HEK293 (cell line): Measurements from ENCODE around the gene SFMBT2.

Source experiments
- CTCF ChIA-PET: fragments of 350-600 bp; formaldehyde crosslinking; extraction: SDS; loops from one replicate; lab custom pipeline; 2021; ENCODE audit warnings: antibody characterized with exemption; lab: Yijun Ruan, JAX
- POLR2A ChIA-PET: fragments of 300-600 bp; formaldehyde crosslinking; extraction: SDS; loops from one replicate; lab custom pipeline; 2020; ENCODE audit warnings: antibody characterized with exemption, inconsistent platforms; lab: Yijun Ruan, JAX
- H3K27ac ChIP-seq: fragments of 200-500 bp; sonication (Bioruptor generic); 2 replicates; pipeline ENCODE4 v1.5.1; 2014; ENCODE audit warnings: low read depth, low read length, control low read depth, inconsistent platforms; ENCODE audit errors: extremely low read depth
- H3K36me3 ChIP-seq, 2 experiments: fragments of 200-500 bp in 1 of 2; sonication (Bioruptor generic) in 1 of 2; 1 replicate in 1 of 2; 2 replicates in 1 of 2; pipeline ENCODE4 v1.5.1; 2014 to 2017; ENCODE audit warnings: inconsistent platforms in 2 of 2, low read length in 2 of 2; ENCODE audit not compliant: control insufficient read depth in 2 of 2, insufficient read depth in 1 of 2
- H3K4me1 ChIP-seq: fragments of 200-500 bp; sonication (Bioruptor generic); 2 replicates; pipeline ENCODE4 v1.5.1; 2014; ENCODE audit warnings: mild to moderate bottlenecking, low read length, inconsistent platforms; ENCODE audit not compliant: control insufficient read depth, insufficient read depth
- H3K4me3 ChIP-seq: 2 replicates; pipeline ENCODE4 v1.5.1; 2011; ENCODE audit warnings: low read depth, mild to moderate bottlenecking, control low read depth, low read length, moderate library complexity
- H3K9me3 ChIP-seq: fragments of 200-500 bp; sonication (Bioruptor generic); 2 replicates; pipeline ENCODE4 v1.5.1; 2014; ENCODE audit warnings: low read depth, low read length, inconsistent platforms; ENCODE audit not compliant: control insufficient read depth, insufficient read depth
- ATF2 ChIP-seq: fragments of 450-650 bp; formaldehyde crosslinking; IDR thresholded peaks from 2 replicates; pipeline ENCODE4 v1.5.1; 2016; ENCODE audit warnings: missing biosample characterization, missing genetic modification characterization, low read depth
- BCL6B ChIP-seq: fragments of 450-650 bp; formaldehyde crosslinking; IDR thresholded peaks from 2 replicates; pipeline ENCODE4 v1.5.1; 2017; ENCODE audit warnings: missing biosample characterization, missing genetic modification characterization
- CTCF ChIP-seq: fragments of 450-650 bp; formaldehyde crosslinking; IDR thresholded peaks from 2 replicates; pipeline ENCODE4 v1.5.1; 2016; ENCODE audit warnings: missing biosample characterization, missing genetic modification characterization
- PRDM6 ChIP-seq: fragments of 450-650 bp; formaldehyde crosslinking; IDR thresholded peaks from 2 replicates; pipeline ENCODE4 v1.5.1; 2017; ENCODE audit warnings: missing biosample characterization, missing genetic modification characterization
- SCRT1 ChIP-seq: fragments of 450-650 bp; formaldehyde crosslinking; IDR thresholded peaks from 2 replicates; pipeline ENCODE4 v1.5.1; 2016; ENCODE audit warnings: missing biosample characterization, missing genetic modification characterization, borderline replicate concordance
- ZBTB21 ChIP-seq: fragments of 450-650 bp; formaldehyde crosslinking; IDR thresholded peaks from 2 replicates; pipeline ENCODE4 v1.5.1; 2017; ENCODE audit warnings: missing biosample characterization, missing genetic modification characterization
- ZNF184 ChIP-seq: fragments of 450-650 bp; IDR thresholded peaks from 2 replicates; pipeline ENCODE4 v1.5.1; 2018; ENCODE audit warnings: missing biosample characterization, mild to moderate bottlenecking, missing genetic modification characterization
- ZNF302 ChIP-seq: fragments of 450-650 bp; formaldehyde crosslinking; IDR thresholded peaks from 2 replicates; pipeline ENCODE4 v1.5.1; 2016; ENCODE audit warnings: missing biosample characterization, missing genetic modification characterization, low read depth
- ZNF362 ChIP-seq: fragments of 450-650 bp; formaldehyde crosslinking; IDR thresholded peaks from 2 replicates; pipeline ENCODE4 v1.5.1; 2016; ENCODE audit warnings: missing biosample characterization, missing genetic modification characterization
- ZNF510 ChIP-seq: fragments of 450-650 bp; formaldehyde crosslinking; IDR thresholded peaks from 2 replicates; pipeline ENCODE4 v1.5.1; 2018; ENCODE audit warnings: mild to moderate bottlenecking, missing genetic modification characterization, missing biosample characterization; ENCODE audit not compliant: insufficient replicate concordance
- ZNF513 ChIP-seq: fragments of 450-650 bp; IDR thresholded peaks from 2 replicates; pipeline ENCODE4 v1.5.1; 2018; ENCODE audit warnings: missing biosample characterization, missing genetic modification characterization
- ZNF580 ChIP-seq: fragments of 450-650 bp; formaldehyde crosslinking; IDR thresholded peaks from 2 replicates; pipeline ENCODE4 v1.5.1; 2016; ENCODE audit warnings: missing biosample characterization, missing genetic modification characterization
- ZNF670 ChIP-seq: fragments of 450-650 bp; formaldehyde crosslinking; IDR thresholded peaks from 2 replicates; pipeline ENCODE4 v1.5.1; 2016; ENCODE audit warnings: missing biosample characterization, missing genetic modification characterization, low read depth
- ZSCAN30 ChIP-seq: fragments of 450-650 bp; IDR thresholded peaks from 2 replicates; pipeline ENCODE4 v1.5.1; 2018; ENCODE audit warnings: missing biosample characterization, mild to moderate bottlenecking, missing genetic modification characterization, moderate library complexity
- TF ChIP-seq, protein P1 (sequence below): fragments of 450-650 bp; formaldehyde crosslinking; IDR thresholded peaks from 2 replicates; pipeline ENCODE4 v1.5.1; 2016; ENCODE audit warnings: missing biosample characterization, missing genetic modification characterization, borderline replicate concordance

The SFMBT2 gene

GRCh38 chr10:7248148-7248547 lies 162.7 kb downstream of the SFMBT2 start (continued):
- TF ChIP-seq, protein P1, sequence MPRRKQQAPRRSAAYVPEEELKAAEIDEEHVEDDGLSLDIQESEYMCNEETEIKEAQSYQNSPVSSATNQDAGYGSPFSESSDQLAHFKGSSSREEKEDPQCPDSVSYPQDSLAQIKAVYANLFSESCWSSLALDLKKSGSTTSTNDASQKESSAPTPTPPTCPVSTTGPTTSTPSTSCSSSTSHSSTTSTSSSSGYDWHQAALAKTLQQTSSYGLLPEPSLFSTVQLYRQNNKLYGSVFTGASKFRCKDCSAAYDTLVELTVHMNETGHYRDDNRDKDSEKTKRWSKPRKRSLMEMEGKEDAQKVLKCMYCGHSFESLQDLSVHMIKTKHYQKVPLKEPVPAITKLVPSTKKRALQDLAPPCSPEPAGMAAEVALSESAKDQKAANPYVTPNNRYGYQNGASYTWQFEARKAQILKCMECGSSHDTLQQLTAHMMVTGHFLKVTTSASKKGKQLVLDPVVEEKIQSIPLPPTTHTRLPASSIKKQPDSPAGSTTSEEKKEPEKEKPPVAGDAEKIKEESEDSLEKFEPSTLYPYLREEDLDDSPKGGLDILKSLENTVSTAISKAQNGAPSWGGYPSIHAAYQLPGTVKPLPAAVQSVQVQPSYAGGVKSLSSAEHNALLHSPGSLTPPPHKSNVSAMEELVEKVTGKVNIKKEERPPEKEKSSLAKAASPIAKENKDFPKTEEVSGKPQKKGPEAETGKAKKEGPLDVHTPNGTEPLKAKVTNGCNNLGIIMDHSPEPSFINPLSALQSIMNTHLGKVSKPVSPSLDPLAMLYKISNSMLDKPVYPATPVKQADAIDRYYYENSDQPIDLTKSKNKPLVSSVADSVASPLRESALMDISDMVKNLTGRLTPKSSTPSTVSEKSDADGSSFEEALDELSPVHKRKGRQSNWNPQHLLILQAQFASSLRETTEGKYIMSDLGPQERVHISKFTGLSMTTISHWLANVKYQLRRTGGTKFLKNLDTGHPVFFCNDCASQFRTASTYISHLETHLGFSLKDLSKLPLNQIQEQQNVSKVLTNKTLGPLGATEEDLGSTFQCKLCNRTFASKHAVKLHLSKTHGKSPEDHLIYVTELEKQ = no peak
- TF ChIP-seq ZBTB21 (tag by site-specific recombination) (no peak), ZNF670 (no peak), ZNF510 (no peak), CTCF (tag by site-specific recombination) (no peak), BCL6B (tag by site-specific recombination) (no peak), ZNF302 (tag by site-specific recombination) (no peak), ZSCAN30 (no peak), ZNF362 (no peak), SCRT1 (tag by site-specific recombination) (no peak), ZNF513 (tag by site-specific recombination) (no peak), PRDM6 (no peak), ZNF580 (tag by site-specific recombination) (no peak)
- TF ChIP-seq, all 188 proteins: peak for 0

GRCh38 chr10:7245505-7245904 lies 165.3 kb downstream of the SFMBT2 start:
- H3K36me3 ChIP-seq = peaks cover 3 to 42% of the 10 kb centered on the region in 2 experiments; a peak in 2 of 3 replicates
- no peaks in the 10 kb centered on the region for H3K9me3 ChIP-seq
- TF ChIP-seq ATF2 (tag by site-specific recombination) = peak; percentile 81
- no peak for TF ChIP-seq ZNF184 (tag by site-specific recombination)
- POLR2A ChIA-PET = no interaction called here
- no peak overlapping the region for H3K27ac ChIP-seq
- H3K4me3 ChIP-seq = no peak overlapping the region
- no peaks in the 10 kb centered on the region for H3K4me1 ChIP-seq
- CTCF ChIA-PET = interaction anchor here (0.6 kb wide), 1 partner anchor 10 kb away, joined by 3 read pairs; no protein-coding TSS in a partner anchor
